IPS DF 4.7 (cell line): ENCODE results near the gene ENTREP3.
"Not testable (repeated sequence)": the region's sequence is repeated elsewhere in the genome, so short reads cannot be mapped to it uniquely, and the experiment has no call there.

Source experiments
- DNase-seq: peaks from one replicate; pipeline ENCODE4 v3.0.0-alpha.2; 2013; ENCODE audit warnings: low spot score; ENCODE audit errors: extremely low read depth

ENTREP3 gene

DNA sequence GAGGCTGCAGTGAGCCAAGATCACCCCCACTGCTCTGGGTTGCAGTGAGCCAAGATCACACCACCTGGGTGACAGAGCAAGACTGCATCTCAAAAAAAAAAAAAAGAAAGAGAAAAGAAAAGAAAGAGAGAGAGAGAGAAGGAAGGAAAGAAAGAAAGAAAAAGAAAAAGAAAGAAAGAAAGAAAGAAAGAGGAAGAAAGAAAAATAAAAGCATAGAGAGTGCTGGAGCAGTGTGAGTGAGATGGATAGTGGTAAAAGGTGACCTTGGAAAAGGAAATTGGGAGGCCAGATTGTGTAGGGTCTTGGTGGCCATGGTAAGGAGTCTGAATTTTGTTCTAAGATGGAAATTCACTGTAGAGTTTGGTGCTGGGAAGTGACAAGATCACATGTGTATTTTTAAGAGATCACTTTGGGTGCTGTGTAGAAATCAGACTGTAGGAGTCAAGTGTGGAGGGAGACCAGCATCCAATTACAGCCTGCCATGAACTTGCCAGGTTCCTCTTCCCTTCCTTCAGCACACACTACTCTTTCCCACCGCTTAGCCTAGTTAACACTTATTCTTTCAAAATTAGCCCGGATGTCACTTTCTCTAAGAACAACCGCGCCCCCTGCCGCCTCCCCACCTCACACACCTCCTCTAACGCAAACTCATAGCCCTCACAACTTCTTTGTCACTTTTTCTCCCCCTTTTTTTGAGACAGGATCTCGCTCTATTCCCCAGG lies 28.9 kb downstream of the ENTREP3 start:
- DNase-seq, result no peak

GRCh38 chr1:155225404-155225759 lies 29.9 kb downstream of the ENTREP3 start:
- DNase-seq, result not testable (repeated sequence)

DNA sequence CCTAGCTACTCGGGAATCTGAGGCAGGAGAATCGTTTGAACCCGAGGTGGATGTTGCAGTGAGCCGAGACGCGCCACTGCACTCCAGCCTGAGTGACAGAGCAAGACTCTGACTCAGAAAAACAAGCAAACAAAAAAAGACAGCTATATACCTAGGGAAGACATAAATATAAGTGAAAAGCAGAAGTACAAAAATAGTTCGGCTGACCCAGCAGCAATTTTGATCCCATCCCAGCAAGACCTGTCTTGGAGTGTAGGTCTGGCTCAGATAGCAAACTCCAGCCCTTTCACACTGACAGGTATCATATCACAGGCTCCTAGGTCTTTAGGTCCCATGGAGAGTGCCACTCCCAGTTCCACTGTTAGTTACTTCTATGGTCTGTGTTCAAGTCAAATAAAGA lies 32.2 kb downstream of the ENTREP3 start:
- DNase-seq, result no peak

DNA sequence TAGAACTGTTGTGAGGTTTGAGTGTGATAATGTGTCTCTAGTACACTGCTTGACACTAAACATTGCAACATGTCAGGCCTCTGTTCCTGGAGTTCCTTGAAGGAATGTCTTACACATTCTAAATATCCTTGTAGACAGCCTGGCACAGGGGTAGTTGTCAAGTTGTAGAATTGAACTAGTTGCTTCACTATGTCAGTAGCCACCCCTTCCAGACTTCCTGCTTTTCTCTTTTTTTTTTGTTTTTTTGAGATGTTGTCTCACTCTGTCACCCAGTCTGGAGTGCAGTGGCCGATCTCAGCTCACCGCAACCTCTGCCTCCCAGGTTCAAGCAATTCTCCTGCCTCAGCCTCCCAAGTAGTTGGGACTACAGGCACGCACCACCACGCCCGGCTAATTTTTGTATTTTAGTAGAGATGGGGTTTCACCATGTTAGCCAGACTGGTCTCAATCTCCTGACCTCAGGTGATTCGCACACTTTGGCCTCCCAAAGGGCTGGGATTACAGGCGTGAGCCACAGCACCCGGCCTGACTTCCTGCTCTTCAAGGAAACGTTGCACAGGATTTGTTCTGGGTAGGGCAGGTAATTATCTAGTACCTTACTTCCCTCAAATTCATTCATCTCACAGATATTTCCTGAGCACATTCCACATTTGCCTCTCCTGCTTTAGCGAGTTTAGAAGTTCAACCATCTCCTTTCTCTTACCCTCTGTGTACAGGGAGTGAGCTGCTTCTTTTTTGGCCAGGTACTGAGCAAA lies 34.9 kb downstream of the ENTREP3 start:
- not testable (repeated sequence) for DNase-seq

DNA sequence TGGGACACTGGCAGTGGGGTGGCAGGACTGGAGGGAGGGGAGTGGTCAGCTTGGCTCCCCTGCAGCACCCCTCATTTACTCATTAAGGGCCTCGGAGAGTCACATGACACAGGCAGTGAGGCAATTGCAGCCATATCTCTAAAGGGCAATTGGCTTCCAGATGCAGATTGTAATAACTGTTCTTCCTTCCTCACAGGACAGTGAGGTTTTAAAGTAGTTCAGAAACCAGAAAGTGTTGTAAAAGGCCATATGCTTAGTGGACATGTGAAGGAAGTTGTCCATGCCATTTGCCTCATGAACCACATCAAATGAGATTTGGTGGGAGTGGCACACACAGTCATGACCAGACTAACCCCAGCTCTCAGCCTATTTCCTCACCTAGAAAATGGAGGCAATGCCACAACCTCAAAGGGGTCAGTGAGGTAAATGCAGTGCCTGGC lies 35.7 kb downstream of the ENTREP3 start:
- no peak for DNase-seq

DNA sequence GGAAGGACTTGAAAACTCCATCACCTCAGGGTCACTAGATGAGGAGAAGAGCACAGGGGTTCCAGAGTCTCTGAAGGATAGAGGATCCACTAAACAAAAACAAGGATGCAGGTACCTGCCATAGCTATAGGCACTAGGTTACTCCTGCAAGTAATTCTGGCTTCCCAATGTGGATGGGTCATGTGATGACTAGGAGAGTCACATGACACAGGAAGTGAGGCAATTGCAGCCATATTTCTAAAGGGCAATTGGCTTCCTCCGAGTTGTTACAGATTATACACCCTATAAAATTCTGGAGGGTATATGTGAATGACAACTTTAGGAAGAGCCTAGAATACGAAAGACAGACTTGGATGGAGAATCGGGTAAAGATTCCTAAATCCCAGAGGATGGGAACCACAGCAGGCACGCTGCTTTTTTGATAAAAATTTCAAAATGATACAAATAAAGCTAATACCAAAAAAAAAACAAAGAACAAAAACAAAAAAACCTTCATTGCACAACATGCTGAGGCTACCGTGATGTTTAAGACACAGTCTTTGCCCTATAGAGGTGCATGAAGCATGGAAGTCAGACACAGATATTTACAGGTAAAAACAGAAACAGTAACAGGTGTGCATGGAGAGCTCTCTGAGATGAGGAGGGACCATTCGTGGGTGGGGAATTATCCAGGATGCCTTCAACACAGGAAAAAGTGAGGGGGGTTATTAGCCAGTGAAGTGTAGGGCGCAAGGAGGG lies 36.3 kb downstream of the ENTREP3 start:
- no peak for DNase-seq

GRCh38 chr1:155214702-155215101 lies 40.6 kb downstream of the ENTREP3 start:
- not testable (repeated sequence) for DNase-seq

GRCh38 chr1:155212051-155212440 lies 43.2 kb downstream of the ENTREP3 start:
- not testable (repeated sequence) for DNase-seq

DNA sequence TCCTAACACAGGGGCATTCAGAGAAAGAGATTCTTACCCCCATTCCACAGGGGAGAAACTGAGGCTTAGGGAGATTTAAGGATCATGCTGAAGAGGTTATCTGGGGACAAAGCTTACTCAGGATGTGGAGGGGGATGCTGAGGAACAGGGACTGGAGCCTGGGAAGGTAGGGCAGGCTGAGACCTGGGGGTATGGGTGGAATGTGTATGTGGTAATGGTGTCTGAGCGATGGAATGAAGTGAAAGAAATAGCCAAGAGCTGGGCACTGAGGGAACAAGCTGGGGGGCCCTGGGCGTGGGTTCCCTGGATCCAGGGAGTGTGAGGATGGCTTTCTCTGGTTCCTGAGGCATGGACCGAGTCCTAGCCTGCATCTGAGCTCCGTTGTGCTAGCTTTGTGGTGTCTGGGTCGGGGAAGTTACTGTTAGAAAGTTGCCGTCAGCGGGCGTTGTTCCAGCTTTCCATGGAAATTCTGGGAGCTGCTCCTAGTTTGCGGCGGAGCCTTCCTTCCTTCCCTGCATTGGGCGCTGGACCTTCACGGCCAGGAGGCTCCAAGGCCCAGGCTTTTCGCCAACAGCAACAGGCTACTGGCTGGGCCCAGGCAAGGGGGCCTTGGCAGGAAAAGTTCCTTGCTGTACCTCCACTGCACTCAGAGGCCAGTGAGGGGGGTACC lies 43.8 kb downstream of the ENTREP3 start:
- DNase-seq, result not testable (repeated sequence)

DNA sequence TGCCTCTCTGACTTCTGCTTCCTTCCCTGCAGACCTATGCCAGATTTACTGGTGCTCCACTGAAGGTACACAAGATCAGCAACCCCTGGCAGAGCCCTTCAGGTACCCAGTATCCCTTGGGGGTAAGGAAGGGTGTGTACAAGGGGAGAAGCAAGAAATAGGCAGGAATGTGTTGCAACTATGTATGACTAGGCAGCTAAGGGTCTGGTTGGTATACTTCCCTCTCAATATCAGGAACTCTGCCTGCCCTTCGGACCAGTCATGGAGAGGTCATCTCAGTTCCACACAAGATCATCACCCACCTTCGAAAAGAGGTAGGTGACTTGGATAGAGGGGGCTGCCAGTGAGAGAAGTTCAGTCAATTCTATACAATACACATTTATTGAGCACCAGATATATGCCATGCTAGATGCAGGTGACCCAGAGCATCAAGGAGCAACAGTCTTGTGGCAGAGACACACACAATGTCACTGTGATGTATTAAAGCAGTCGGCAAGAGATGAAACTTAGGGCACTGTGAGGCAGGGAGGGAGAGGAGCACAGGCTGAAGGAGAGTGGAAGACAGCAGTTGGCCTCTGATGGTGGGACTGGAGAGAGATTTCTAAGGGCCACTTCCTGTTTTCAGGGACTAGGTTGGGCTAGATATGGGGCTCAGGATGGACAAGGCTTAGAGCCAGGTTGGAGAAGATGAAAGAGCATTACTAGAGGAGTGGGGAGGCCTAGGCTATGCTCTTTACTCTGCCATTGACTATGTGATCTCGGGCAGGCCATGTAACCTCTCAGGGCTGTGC lies 44.8 kb downstream of the ENTREP3 start:
- DNase-seq, result no peak

- no peak for DNase-seq
Observed at GRCh38 chr1:155209312-155209721, 46.0 kb downstream of the ENTREP3 start.

- DNase-seq, result no peak
Observed at GRCh38 chr1:155208541-155209311, 46.6 kb downstream of the ENTREP3 start, which contains the start of gene MTX1. TSS of gene MTX1 (plus strand) at chr1:155208695. CDS start at chr1:155208805, 110 bp downstream.

DNA sequence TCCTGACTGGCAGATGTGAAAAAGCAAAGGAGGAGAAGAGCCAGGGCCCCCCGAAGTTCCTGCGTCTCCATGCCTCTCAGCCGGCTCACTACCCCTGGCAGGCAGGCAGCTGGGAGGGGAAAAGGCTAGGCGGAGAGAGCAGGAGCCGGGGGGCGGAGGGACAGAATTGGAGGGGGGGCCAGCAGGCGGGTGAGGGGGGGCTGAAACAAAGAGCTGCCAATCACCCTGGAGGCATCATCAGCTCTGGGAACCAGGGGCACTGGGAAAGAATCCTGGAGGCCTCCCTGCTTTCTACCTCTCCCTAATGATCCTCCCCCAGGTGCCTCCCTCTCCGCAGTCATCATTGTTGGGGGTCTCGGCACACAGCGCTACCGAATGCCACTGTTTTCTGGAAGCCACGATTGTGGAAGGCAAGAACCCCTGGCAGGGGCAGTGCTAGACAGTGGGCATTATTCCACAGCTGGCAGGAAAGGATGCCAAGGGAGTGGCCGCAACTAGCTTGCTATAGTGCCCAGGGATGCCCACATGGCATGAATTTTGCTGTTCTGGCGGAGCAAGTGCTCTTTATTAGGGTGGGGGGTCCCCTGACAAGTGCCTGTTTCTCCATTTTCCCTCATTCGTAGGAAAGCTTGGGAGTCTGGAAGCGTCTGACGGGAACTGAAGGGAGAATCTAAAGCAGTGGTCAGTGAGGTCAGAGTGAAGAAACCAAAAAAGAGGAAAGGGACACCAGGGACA lies 47.3 kb downstream of the ENTREP3 start, which contains the start of gene THBS3:
THBS3 (minus strand) TSS at position 92 of the 735 bp plus-strand sequence; CDS start at position 71, 21 bp downstream.
- DNase-seq, result no peak

GRCh38 chr1:155206891-155207805 lies 48.1 kb downstream of the ENTREP3 start:
- no peak for DNase-seq

GRCh38 chr1:155205969-155206593 lies 49.2 kb downstream of the ENTREP3 start:
- no peak for DNase-seq

DNA sequence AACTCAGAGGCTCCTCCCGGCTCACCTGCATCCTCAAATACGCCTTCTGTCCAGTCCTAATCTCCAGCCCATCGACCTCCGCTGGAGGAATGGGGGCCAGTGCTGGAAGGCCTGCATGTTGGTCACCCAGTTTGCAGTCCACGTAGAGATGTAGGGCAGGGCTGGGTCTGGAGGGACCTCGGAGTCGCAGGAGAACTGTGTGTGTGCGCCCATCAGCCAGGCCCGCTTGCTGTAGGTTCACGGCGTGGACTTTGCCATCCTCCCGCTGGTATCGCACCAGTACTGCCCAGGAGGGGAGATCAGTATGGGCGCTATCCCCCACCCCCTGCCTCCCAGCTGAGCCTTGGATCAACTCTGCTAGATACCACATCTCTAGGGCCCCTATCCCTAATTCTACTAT lies 50.2 kb downstream of the ENTREP3 start:
- DNase-seq, result no peak

DNA sequence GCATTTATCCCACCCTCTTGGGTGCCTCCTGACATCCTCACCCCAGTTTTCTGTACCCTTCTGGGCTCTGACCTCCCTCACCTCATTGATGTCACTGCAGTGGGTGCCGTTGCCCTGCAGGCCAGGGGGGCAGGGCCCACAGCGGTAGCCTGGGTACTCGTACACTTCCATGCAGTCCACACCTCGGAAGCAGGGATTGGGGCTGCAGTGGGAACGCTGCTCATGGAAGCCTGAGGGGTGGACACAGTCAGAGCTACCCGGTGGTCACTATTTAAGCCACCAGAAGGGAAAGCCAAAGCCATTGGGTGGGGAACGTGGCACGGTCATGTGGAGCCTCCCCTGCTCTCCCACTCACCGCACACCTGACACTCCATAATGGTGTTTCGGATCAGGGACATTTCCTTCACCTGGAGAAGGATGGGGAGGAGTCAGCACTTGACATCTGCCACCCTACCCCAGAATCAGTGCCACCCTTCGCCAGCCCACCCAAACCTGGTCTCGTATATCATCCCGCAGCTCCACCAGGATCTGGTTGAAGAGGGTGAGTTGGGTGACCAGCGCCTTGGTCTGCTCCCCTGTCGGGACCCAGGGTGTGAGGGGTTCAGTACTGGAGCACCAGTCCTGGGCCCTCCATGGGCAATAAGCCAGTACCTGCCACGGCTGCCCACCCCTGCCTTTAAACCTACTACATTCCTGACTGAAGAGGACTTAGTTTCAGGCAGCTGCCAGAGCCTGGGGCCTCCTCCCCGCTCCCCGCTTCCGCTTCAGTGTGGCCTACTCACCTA lies 52.4 kb downstream of the ENTREP3 start:
- DNase-seq, result no peak
